Left ventricle myocardium inferior (tissue), 1 donor: Measurements from ENCODE around the gene SBK2. TPM values are rescaled to one million over a fixed set of nuclear protein-coding genes. Genes with fewer than 3 reads are reported as not detected.
"Not testable (repeated sequence)": the region's sequence is repeated elsewhere in the genome, so short reads cannot be mapped to it uniquely, and the experiment has no call there.

Source experiments
- DNase-seq: peaks from one replicate; pipeline ENCODE4 v3.0.0-alpha.2; 2020
- H3K27ac ChIP-seq: fragments of 200-600 bp; replicated peaks from 2 replicates; pipeline ENCODE4 v1.8.0; 2021
- H3K27me3 ChIP-seq: fragments of 200-600 bp; 2 replicates; pipeline ENCODE4 v1.8.0; 2021; ENCODE audit warnings: low read depth
- H3K36me3 ChIP-seq: fragments of 200-600 bp; 2 replicates; pipeline ENCODE4 v1.8.0; 2021
- H3K4me1 ChIP-seq: fragments of 200-600 bp; 2 replicates; pipeline ENCODE4 v1.8.0; 2021
- H3K4me3 ChIP-seq: fragments of 200-600 bp; 2 replicates; pipeline ENCODE4 v1.8.0; 2021; ENCODE audit warnings: mild to moderate bottlenecking, moderate library complexity
- H3K9me3 ChIP-seq: fragments of 200-600 bp; replicated peaks from 2 replicates; pipeline ENCODE4 v1.8.0; 2021
- CTCF ChIP-seq: fragments of 200-600 bp; IDR thresholded peaks from 2 replicates; pipeline ENCODE4 v1.8.0; 2021; ENCODE audit warnings: antibody characterized with exemption, mild to moderate bottlenecking, borderline replicate concordance
- intact Hi-C: fragments of 100-400 bp; cut with micrococcal nuclease; formaldehyde crosslinking; loops from one replicate; pipeline ENCODE4 v1.11.0; 2022
- total RNA-seq: library from RNA; stranded (reverse); fragmentation: NEBNext Ultra II Directional; extraction: Animal tissue kit (Norgen Biotek cat#: 25700); gene quantifications from one replicate; pipeline ENCODE4 v1.2.1, GENCODE V29; 2021
- donor health status: DM: no; HTN: yes; CAD: no; lungs with severe emphysema.

SBK2 gene
- total RNA-seq, 1 donor from 2014 or later = 6.5 TPM

- no peak overlapping the region for H3K4me3 ChIP-seq
- TF ChIP-seq CTCF = no peak
- no peaks in the 10 kb centered on the region for H3K9me3 ChIP-seq
- no peak overlapping the region for H3K27ac ChIP-seq
- peaks cover 3% of the 10 kb centered on the region for H3K27me3 ChIP-seq
- no peaks in the 10 kb centered on the region for H3K4me1 ChIP-seq
- no peaks in the 10 kb centered on the region for H3K36me3 ChIP-seq
- intact Hi-C loops = no loop called here
- DNase-seq = no peak
Measured at GRCh38 chr19:55537741-55538111, 793 bp upstream of the SBK2 start.

GRCh38 chr19:55536366-55536765 is 567 bp downstream of the SBK2 start:
- Histone ChIP-seq H3K27me3 (peaks cover 6% of the 10 kb centered on the region), H3K4me3 (peak overlapping the region; percentile 56), H3K36me3 (no peaks in the 10 kb centered on the region), H3K4me1 (no peaks in the 10 kb centered on the region), H3K9me3 (no peaks in the 10 kb centered on the region), H3K27ac (no peak overlapping the region)
- TF ChIP-seq CTCF = no peak
- DNase-seq = no peak
- intact Hi-C loops = no loop called here

GRCh38 chr19:55535965-55536350 is 975 bp downstream of the SBK2 start:
- no peak for TF ChIP-seq CTCF
- intact Hi-C loops = no loop called here
- DNase-seq = no peak
- no peaks in the 10 kb centered on the region for H3K4me1 ChIP-seq
- H3K9me3 ChIP-seq = no peaks in the 10 kb centered on the region
- H3K27ac ChIP-seq = no peak overlapping the region
- no peaks in the 10 kb centered on the region for H3K36me3 ChIP-seq
- peaks cover 11% of the 10 kb centered on the region for H3K27me3 ChIP-seq
- peak overlapping the region; percentile 56 for H3K4me3 ChIP-seq

- Histone ChIP-seq H3K9me3 (no peaks in the 10 kb centered on the region), H3K27me3 (peaks cover 10% of the 10 kb centered on the region), H3K27ac (no peak overlapping the region), H3K36me3 (no peaks in the 10 kb centered on the region), H3K4me3 (no peak overlapping the region), H3K4me1 (no peaks in the 10 kb centered on the region)
- intact Hi-C loops = no loop called here
- no peak for TF ChIP-seq CTCF
- no peak for DNase-seq
Measured at GRCh38 chr19:55535173-55535964, 1.6 kb downstream of the SBK2 start.

- H3K27ac ChIP-seq, H3K4me3 ChIP-seq, H3K9me3 ChIP-seq, DNase-seq, intact Hi-C loops, H3K4me1 ChIP-seq, H3K36me3 ChIP-seq: not testable (repeated sequence)
- H3K27me3 ChIP-seq = peaks cover 20% of the 10 kb centered on the region
Measured at GRCh38 chr19:55534280-55534679, 2.7 kb downstream of the SBK2 start.

- peaks cover 25% of the 10 kb centered on the region for H3K27me3 ChIP-seq
- no peak overlapping the region for H3K27ac ChIP-seq
Measured at GRCh38 chr19:55530996-55531395, 5.9 kb downstream of the SBK2 start.

More at GRCh38 chr19:55530996-55531395, 5.9 kb downstream of the SBK2 start:
- intact Hi-C loops = no loop called here
- no peaks in the 10 kb centered on the region for H3K9me3 ChIP-seq
- peaks cover 10% of the 10 kb centered on the region for H3K4me1 ChIP-seq
- no peaks in the 10 kb centered on the region for H3K36me3 ChIP-seq
- DNase-seq = no peak
- TF ChIP-seq CTCF = no peak
- H3K4me3 ChIP-seq = no peak overlapping the region
